K562 (cell line): ENCODE results near the gene BAMBI. TPM values are rescaled to one million over a fixed set of nuclear protein-coding genes. Genes with fewer than 3 reads are reported as not detected.

ENCODE experiments used
- ARID1B ChIP-seq: fragments of 450-650 bp; IDR thresholded peaks from 2 replicates; pipeline ENCODE4 v1.6.1; 2016; ENCODE audit warnings: antibody characterized with exemption, mild to moderate bottlenecking, inconsistent platforms
- CREB1 ChIP-seq, 2 experiments: sonication (generic) in 1 of 2; formaldehyde crosslinking in 1 of 2; IDR thresholded peaks; 2 replicates each; pipeline versions ENCODE4 v1.6.1 to v1.8.0; 2012 to 2022; ENCODE audit warnings: inconsistent platforms in 1 of 2, mild to moderate bottlenecking in 1 of 2, missing genetic modification reagents in 1 of 2, moderate library complexity in 1 of 2
- HDGF ChIP-seq: fragments of 450-650 bp; IDR thresholded peaks from 2 replicates; pipeline ENCODE4 v1.6.1; 2016
- L3MBTL2 ChIP-seq: fragments of 450-650 bp; IDR thresholded peaks from 2 replicates; pipeline ENCODE4 v1.6.1; 2016; ENCODE audit warnings: mild to moderate bottlenecking, moderate library complexity
- NKRF ChIP-seq: fragments of 450-650 bp; IDR thresholded peaks from 2 replicates; pipeline ENCODE4 v1.6.1; 2016; ENCODE audit warnings: borderline replicate concordance
- PCBP1 ChIP-seq: fragments of 200-400 bp; formaldehyde crosslinking; IDR thresholded peaks from 2 replicates; pipeline ENCODE4 v1.6.1; 2018; ENCODE audit warnings: mild to moderate bottlenecking, low read depth, low read length; ENCODE audit not compliant: poor library complexity, severe bottlenecking
- RBBP5 ChIP-seq: fragments of 200-600 bp; sonication (generic); IDR thresholded peaks from 2 replicates; pipeline ENCODE4 v1.6.1; 2012; ENCODE audit warnings: borderline replicate concordance, mild to moderate bottlenecking, low read length, control low read depth, inconsistent platforms; ENCODE audit not compliant: insufficient read depth, poor library complexity, severe bottlenecking
- RBM14 ChIP-seq: fragments of 200-400 bp; formaldehyde crosslinking; IDR thresholded peaks from 2 replicates; pipeline ENCODE4 v1.6.1; 2018; ENCODE audit warnings: low read depth, mild to moderate bottlenecking, low read length, moderate library complexity, borderline replicate concordance; ENCODE audit not compliant: insufficient read depth
- SMAD4 ChIP-seq: fragments of 250-450 bp; sonication (Bioruptor Pico); conservative IDR thresholded peaks from 2 replicates; pipeline ENCODE4 v1.8.0; 2021; ENCODE audit warnings: inconsistent platforms, mild to moderate bottlenecking, moderate library complexity
- U2AF1 ChIP-seq: fragments of 200-400 bp; formaldehyde crosslinking; optimal IDR thresholded peaks from 2 replicates; pipeline ENCODE3; 2017; ENCODE audit warnings: mild to moderate bottlenecking, low read depth, low read length, moderate library complexity
- ZC3H4 ChIP-seq: sonication (generic); formaldehyde crosslinking; IDR thresholded peaks from 2 replicates; pipeline ENCODE4 v1.9.0; 2021; ENCODE audit warnings: missing genetic modification reagents, borderline replicate concordance
- ZNF316 ChIP-seq: fragments of 450-650 bp; IDR thresholded peaks from 2 replicates; pipeline ENCODE4 v1.6.1; 2016
- ZNF347 ChIP-seq: fragments of 450-650 bp; formaldehyde crosslinking; IDR thresholded peaks from 2 replicates; pipeline ENCODE4 v1.4.0; 2020; ENCODE audit warnings: low read depth, mild to moderate bottlenecking, moderate library complexity
- ZNF431 ChIP-seq: sonication (generic); formaldehyde crosslinking; IDR thresholded peaks from 2 replicates; pipeline ENCODE4 v1.8.0; 2022; ENCODE audit warnings: mild to moderate bottlenecking, missing genetic modification reagents
- polyA plus RNA-seq, 8 experiments: library from polyadenylated mRNA; depleted of rRNA in 4 of 8; stranded (reverse) in 5 of 8; unstranded in 3 of 8; fragments of >200 nt; fragmentation: Nextera tagmentation in 2 of 8; fragmentation: Illumina TruSeq in 1 of 8; extraction: Ambion mirVana in 2 of 8; extraction: Trizol in 1 of 8; gene quantifications; 2 replicates each; pipeline versions ENCODE4 v1.2.1 to v1.2.3, GENCODE V29; 2011 to 2014; ENCODE audit warnings: inconsistent platforms in 1 of 8, missing spikeins in 1 of 8
- total RNA-seq, 7 experiments: library from RNA; depleted of rRNA in 6 of 7; stranded (reverse); fragments of >200 nt in 6 of 7; fragmentation: Illumina TruSeq in 2 of 7; extraction: Trizol in 2 of 7; gene quantifications; 2 replicates each; pipeline versions ENCODE4 v1.2.1 to v1.2.3, GENCODE V29; 2011 to 2021; ENCODE audit warnings: low replicate concordance in 1 of 7
- TF ChIP-seq, protein P1 (sequence below), 3 experiments: fragments of 200-800 bp in 1 of 3; sonication (Bioruptor generic) in 1 of 3; sonication (generic) in 1 of 3; formaldehyde crosslinking in 1 of 3; IDR thresholded peaks; 2 replicates each; pipeline versions ENCODE4 v1.6.1 to v1.8.0; 2016 to 2022; ENCODE audit warnings: mild to moderate bottlenecking in 2 of 3, missing compliant biosample characterization in 2 of 3, missing genetic modification characterization in 2 of 3, missing genetic modification reagents in 1 of 3
- TF ChIP-seq, protein P2 (sequence below), 2 experiments: IDR thresholded peaks; 2 replicates each; pipeline ENCODE4 v1.6.1; 2011; ENCODE audit warnings: borderline replicate concordance in 1 of 2, control low read depth in 1 of 2, low read depth in 1 of 2, low read length in 1 of 2, mild to moderate bottlenecking in 1 of 2, mixed read lengths in 1 of 2, moderate library complexity in 1 of 2; ENCODE audit not compliant: insufficient read depth in 1 of 2, insufficient read length in 1 of 2, poor library complexity in 1 of 2, severe bottlenecking in 1 of 2; ENCODE audit errors: extremely low read depth in 1 of 2
- TF ChIP-seq, protein P3 (sequence below): fragments of 250-450 bp; sonication (Bioruptor Pico); IDR thresholded peaks from 2 replicates; pipeline ENCODE4 v1.5.0; 2021; ENCODE audit warnings: mild to moderate bottlenecking, moderate library complexity

The BAMBI gene
- total and polyA plus RNA-seq, 9 of the 15 experiments (the other 6 are each of a cell fraction or from before 2014, with no cell fraction given) = 2.0 to 21.8 (median 13.5) TPM

GRCh38 chr10:28677888-28678686, 766 bp downstream of the BAMBI start (continued):
- TF ChIP-seq CREB1 (IDR thresholded peaks at IDR 0.05) (no peak), CREB1 (CRISPR knock-in tag; IDR thresholded peaks at IDR 0.05) (peak; percentile 13; the same call in 1 of the 2 replicates), ZC3H4 (CRISPR knock-in tag) (0 out of 2 replicates have a peak, but pooled peaks have one; percentile 43), U2AF1 (peak; percentile 4), HDGF (peak; percentile 74; the same call in 1 of the 2 replicates), SMAD4 (CRISPR knock-in tag) (0 out of 2 replicates have a peak, but pooled peaks have one; percentile 19), PCBP1 (peak; percentile 23), ARID1B (no peak), RBM14 (0 out of 2 replicates have a peak, but pooled peaks have one; percentile 37), RBBP5 (no peak), ZNF316 (peak; percentile 1; the same call in 1 of the 2 replicates), ZNF431 (CRISPR knock-in tag) (peak; percentile 25; the same call in 1 of the 2 replicates), L3MBTL2 (peak; percentile 75), NKRF (peak; percentile 58; the same call in 1 of the 2 replicates), ZNF347 (CRISPR knock-in tag) (no peak)
- TF ChIP-seq, protein P1, sequence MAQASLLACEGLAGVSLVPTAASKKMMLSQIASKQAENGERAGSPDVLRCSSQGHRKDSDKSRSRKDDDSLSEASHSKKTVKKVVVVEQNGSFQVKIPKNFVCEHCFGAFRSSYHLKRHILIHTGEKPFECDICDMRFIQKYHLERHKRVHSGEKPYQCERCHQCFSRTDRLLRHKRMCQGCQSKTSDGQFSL (CRISPR knock-in tag; IDR thresholded peaks at IDR 0.05) = 0 out of 2 replicates have a peak, but pooled peaks have one; percentile 42
- TF ChIP-seq, protein P1 (tag; IDR thresholded peaks at IDR 0.05) = no peak
- TF ChIP-seq, protein P2, sequence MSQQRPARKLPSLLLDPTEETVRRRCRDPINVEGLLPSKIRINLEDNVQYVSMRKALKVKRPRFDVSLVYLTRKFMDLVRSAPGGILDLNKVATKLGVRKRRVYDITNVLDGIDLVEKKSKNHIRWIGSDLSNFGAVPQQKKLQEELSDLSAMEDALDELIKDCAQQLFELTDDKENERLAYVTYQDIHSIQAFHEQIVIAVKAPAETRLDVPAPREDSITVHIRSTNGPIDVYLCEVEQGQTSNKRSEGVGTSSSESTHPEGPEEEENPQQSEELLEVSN (IDR thresholded peaks at IDR 0.05; ENCODE audit: borderline replicate concordance in 1 of 2, extremely low read depth in 1 of 2, insufficient read depth in 1 of 2, insufficient read length in 1 of 2, low read depth in 1 of 2, low read length in 1 of 2, poor library complexity in 1 of 2, severe bottlenecking in 1 of 2) = peak; percentile 58 to 79
- TF ChIP-seq, protein P3, sequence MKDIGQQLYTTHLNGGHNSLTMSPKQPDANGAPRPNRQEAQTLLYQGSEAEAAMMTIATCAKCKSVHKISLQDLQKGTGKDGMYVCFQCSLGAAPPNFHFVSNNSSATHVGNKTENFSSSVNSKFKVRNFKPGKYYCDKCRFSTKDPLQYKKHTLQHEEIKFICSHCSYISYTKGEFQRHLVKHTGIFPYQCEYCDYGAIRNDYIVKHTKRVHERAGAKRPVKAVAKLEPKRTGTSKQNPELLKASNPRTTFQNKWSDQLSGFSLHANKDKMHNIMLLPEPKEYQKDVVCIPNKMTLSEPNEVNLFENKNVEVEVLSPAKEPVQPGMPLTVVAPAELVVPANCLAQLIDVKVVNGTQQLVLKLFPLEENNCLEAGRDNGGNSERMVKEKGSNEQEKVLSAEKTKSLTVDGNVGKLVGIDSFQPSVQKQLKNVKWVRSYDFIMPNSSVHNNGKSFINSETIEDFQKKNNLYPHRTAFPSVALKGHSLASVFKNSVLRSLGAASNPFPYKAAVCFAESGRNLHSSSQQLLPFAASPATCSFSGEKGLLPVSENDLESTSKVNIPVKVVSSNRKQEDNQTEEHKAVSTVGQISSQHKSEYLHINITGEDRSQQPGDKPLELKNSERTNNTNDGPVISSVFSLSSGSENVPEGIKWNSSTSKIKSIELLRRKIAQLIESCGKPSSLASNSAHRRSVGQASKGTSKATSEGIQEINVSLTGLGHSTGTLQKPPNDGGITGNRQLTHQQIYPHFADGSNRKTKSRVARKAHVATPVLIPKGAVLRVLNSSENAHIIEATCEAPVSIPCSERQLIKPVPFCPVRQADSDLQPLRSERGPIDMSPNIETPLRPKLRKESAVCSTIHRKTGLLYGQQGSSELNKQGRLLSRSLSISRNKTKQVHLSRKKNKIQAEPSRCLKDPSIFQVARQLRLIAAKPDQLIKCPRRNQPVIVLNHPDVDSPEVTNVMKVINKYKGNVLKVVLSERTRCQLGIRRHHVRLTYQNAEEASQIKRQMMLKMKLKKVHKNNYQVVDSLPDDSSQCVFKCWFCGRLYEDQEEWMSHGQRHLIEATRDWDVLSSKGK (CRISPR knock-in tag) = no peak
